Prostate gland (tissue), 2 donors: ENCODE measurements around the gene FOXP3.

ENCODE experiments used
- POLR2AphosphoS5 ChIP-seq: sonication (generic); formaldehyde crosslinking; IDR thresholded peaks from one replicate; pipeline ENCODE4 v1.6.1; 2017; ENCODE audit warnings: antibody characterized with exemption
- TF ChIP-seq, protein P1 (sequence below), 4 experiments: fragments of 200-600 bp in 2 of 4; fragments of 450-650 bp in 2 of 4; sonication (generic) in 2 of 4; IDR thresholded peaks; 1 replicate in 3 of 4; 2 replicates in 1 of 4; pipeline ENCODE4 v1.5.1; 2016 to 2019; ENCODE audit warnings: antibody characterized with exemption in 4 of 4, mild to moderate bottlenecking in 2 of 4, moderate library complexity in 2 of 4

DNA sequence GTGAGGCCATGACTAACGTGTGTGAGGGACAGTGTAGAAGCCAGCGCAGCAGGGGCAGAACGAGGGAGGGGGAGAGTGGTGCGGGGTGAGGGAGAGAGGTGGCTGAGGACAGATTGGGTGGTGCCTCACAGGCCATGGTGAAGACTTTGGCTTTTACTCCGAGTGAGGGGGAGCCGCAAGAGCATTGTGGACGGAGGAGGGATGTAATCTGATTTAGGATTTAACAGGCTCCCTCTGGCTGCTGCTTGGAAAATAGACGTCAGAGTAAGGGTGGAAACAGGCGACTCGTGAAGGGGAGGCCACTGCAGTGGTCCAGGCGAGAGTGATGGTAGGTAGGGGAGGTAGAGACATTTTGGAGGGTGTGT, 18.1 kb upstream of the FOXP3 start:
- TF ChIP-seq POLR2AphosphoS5, result peak; percentile 11
- TF ChIP-seq, protein P1, sequence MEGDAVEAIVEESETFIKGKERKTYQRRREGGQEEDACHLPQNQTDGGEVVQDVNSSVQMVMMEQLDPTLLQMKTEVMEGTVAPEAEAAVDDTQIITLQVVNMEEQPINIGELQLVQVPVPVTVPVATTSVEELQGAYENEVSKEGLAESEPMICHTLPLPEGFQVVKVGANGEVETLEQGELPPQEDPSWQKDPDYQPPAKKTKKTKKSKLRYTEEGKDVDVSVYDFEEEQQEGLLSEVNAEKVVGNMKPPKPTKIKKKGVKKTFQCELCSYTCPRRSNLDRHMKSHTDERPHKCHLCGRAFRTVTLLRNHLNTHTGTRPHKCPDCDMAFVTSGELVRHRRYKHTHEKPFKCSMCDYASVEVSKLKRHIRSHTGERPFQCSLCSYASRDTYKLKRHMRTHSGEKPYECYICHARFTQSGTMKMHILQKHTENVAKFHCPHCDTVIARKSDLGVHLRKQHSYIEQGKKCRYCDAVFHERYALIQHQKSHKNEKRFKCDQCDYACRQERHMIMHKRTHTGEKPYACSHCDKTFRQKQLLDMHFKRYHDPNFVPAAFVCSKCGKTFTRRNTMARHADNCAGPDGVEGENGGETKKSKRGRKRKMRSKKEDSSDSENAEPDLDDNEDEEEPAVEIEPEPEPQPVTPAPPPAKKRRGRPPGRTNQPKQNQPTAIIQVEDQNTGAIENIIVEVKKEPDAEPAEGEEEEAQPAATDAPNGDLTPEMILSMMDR (IDR thresholded peaks at IDR 0.05), result peak in 1 of 4 experiments; percentile 29
